Esophagus squamous epithelium (tissue), 5 donors: Measurements from ENCODE around the gene DTX4. TPM values are rescaled to one million over a fixed set of nuclear protein-coding genes. Genes with fewer than 3 reads are reported as not detected.

Experiments used
- DNase-seq: peaks from one replicate; lab custom pipeline; 2025; lab: John Stamatoyannopoulos, UW
- H3K27ac ChIP-seq, 4 donors: fragments of 200-600 bp; sonication (generic); one replicate each; pipeline ENCODE4 v1.5.1; 2016 to 2019; ENCODE audit warnings: mild to moderate bottlenecking in 1 of 4
- H3K27me3 ChIP-seq, 4 donors: fragments of 200-600 bp; sonication (generic); 1 replicate in 3 of 4; 2 replicates in 1 of 4; pipeline versions ENCODE4 v1.5.1 to v1.6.0; 2017 to 2021; ENCODE audit warnings: antibody characterized with exemption in 1 of 4
- H3K36me3 ChIP-seq, 3 donors: fragments of 200-600 bp; sonication (generic); one replicate each; pipeline ENCODE4 v1.5.1; 2016 to 2019
- H3K4me1 ChIP-seq, 3 donors: fragments of 200-600 bp; sonication (generic); one replicate each; pipeline ENCODE4 v1.5.1; 2017 to 2019
- H3K4me3 ChIP-seq, 4 donors: fragments of 200-600 bp; sonication (generic); 1 replicate in 3 of 4; 2 replicates in 1 of 4; pipeline ENCODE4 v1.5.1; 2016 to 2019; ENCODE audit warnings: mild to moderate bottlenecking in 2 of 4, moderate library complexity in 1 of 4
- H3K9me3 ChIP-seq, 3 donors: fragments of 200-600 bp; sonication (generic); one replicate each; pipeline ENCODE4 v1.5.1; 2016 to 2019
- CTCF ChIP-seq, 6 experiments: fragments of 450-650 bp in 4 of 6; fragments of 200-600 bp in 2 of 6; sonication (generic) in 2 of 6; IDR thresholded peaks; one replicate each; pipeline ENCODE4 v1.5.1; 2016 to 2019; ENCODE audit warnings: antibody characterized with exemption in 6 of 6, mild to moderate bottlenecking in 4 of 6, moderate library complexity in 4 of 6
- POLR2A ChIP-seq, 4 donors: fragments of 450-650 bp; IDR thresholded peaks; one replicate each; pipeline ENCODE4 v1.6.1; 2017; ENCODE audit warnings: antibody characterized with exemption in 4 of 4, mild to moderate bottlenecking in 4 of 4, moderate library complexity in 3 of 4
- WGBS, 2 donors: methylation state at CpG; one replicate each; pipeline ENCODE4 v1.1.5; 2018; 5-methylcytosine and 5-hydroxymethylcytosine counted together
- intact Hi-C: fragments of 100-400 bp; cut with DNase I; formaldehyde crosslinking; loops from one replicate; pipeline ENCODE4 v1.15.0; 2022
- total RNA-seq, 4 donors: library from RNA; depleted of rRNA; stranded (reverse); fragments of >200 nt; gene quantifications; one replicate each; pipeline ENCODE4 v1.1.0, GENCODE V29; 2016
- donor health status: DM: yes; HTN: yes; CAD: no.

Gene DTX4
- total RNA-seq, 4 donors from 2014 or later = 2.4 to 8.4 (median 4.6) TPM

GRCh38 chr11:59212744-59213631 lies 41.1 kb downstream of the DTX4 start, which contains the start of gene MPEG1:
Gene MPEG1, minus strand, starts transcription at chr11:59212927. Its CDS starts 62 bp downstream, at chr11:59212865.
- no peaks in the 10 kb centered on the region for H3K9me3 ChIP-seq
- DNase-seq = no peak
- intact Hi-C loops = no loop called here
- H3K4me1 ChIP-seq = peaks cover 0 to 24% (median 3%) of the 10 kb centered on the region in 3 donors
- H3K27ac ChIP-seq = peak within 1 kb of the TSS in 2 of 4 donors; percentile 19 to 36
- H3K4me3 ChIP-seq = peak within 1 kb of the TSS in 2 of 4 donors; percentile 24 to 29
- 71 to 75% methylated on average over 9 to 10 of the region's 10 CpGs for WGBS, 2 donors
- H3K36me3 ChIP-seq = no peaks in the 10 kb centered on the region
- no peaks in the 10 kb centered on the region for H3K27me3 ChIP-seq
- no peak for TF ChIP-seq POLR2A (IDR thresholded peaks at IDR 0.05)
- TF ChIP-seq CTCF (IDR thresholded peaks at IDR 0.05) = no peak

GRCh38 chr11:59214141-59214893 lies 42.4 kb downstream of the DTX4 start:
- Histone ChIP-seq H3K27me3 (no peaks in the 10 kb centered on the region), H3K4me1 (peaks cover 0 to 17% (median 3%) of the 10 kb centered on the region in 3 donors), H3K36me3 (no peaks in the 10 kb centered on the region), H3K9me3 (no peaks in the 10 kb centered on the region), H3K4me3 (no peak overlapping the region), H3K27ac (no peak overlapping the region)
- intact Hi-C loops = no loop called here
- TF ChIP-seq POLR2A (IDR thresholded peaks at IDR 0.05) (no peak), CTCF (IDR thresholded peaks at IDR 0.05) (no peak)
- no peak for DNase-seq
- 80 to 87% methylated on average over 2 of the region's 2 CpGs for WGBS, 2 donors

GRCh38 chr11:59216641-59217564 lies 45.0 kb downstream of the DTX4 start:
- 10 to 21% methylated on average over 9 of the region's 9 CpGs for WGBS, 2 donors
- intact Hi-C loops = no loop called here
- Histone ChIP-seq H3K36me3 (no peaks in the 10 kb centered on the region), H3K9me3 (no peaks in the 10 kb centered on the region), H3K4me3 (no peak overlapping the region), H3K27me3 (no peaks in the 10 kb centered on the region), H3K4me1 (peaks cover 0 to 17% (median 3%) of the 10 kb centered on the region in 3 donors), H3K27ac (peak overlapping the region in 3 of 4 donors; percentile 53 to 66 (median 59))
- DNase-seq = no peak
- no peak for TF ChIP-seq POLR2A (IDR thresholded peaks at IDR 0.05)
- TF ChIP-seq CTCF (IDR thresholded peaks at IDR 0.05) = no peak

- no peak for DNase-seq
- Histone ChIP-seq H3K4me3 (no peak overlapping the region), H3K36me3 (no peaks in the 10 kb centered on the region), H3K9me3 (no peaks in the 10 kb centered on the region), H3K4me1 (peaks cover 0 to 25% (median 3%) of the 10 kb centered on the region in 3 donors), H3K27me3 (no peaks in the 10 kb centered on the region), H3K27ac (peak overlapping the region in 2 of 4 donors; percentile 53 to 66)
- WGBS, 2 donors = 89 to 95% methylated on average over 4 of the region's 4 CpGs
- no peak for TF ChIP-seq CTCF (IDR thresholded peaks at IDR 0.05)
- no peak for TF ChIP-seq POLR2A (IDR thresholded peaks at IDR 0.05)
- intact Hi-C loops = no loop called here
Measured at GRCh38 chr11:59218319-59218718, 46.4 kb downstream of the DTX4 start.
